KMS-11 (cell line): Measurements from ENCODE around the gene MPPED1.

Experiments
- H2AFZ ChIP-seq: fragments of 200-600 bp; sonication (generic); 2 replicates; pipeline ENCODE4 v1.6.1; 2016; ENCODE audit warnings: antibody characterized with exemption, mixed run types, low read depth
- H3K27ac ChIP-seq: fragments of 200-600 bp; sonication (generic); 2 replicates; pipeline ENCODE4 v1.6.1; 2016; ENCODE audit warnings: mild to moderate bottlenecking, mixed run types
- H3K27me3 ChIP-seq: fragments of 200-600 bp; sonication (generic); 2 replicates; pipeline ENCODE4 v1.6.1; 2017; ENCODE audit warnings: mild to moderate bottlenecking, low read depth, mixed run types, moderate library complexity; ENCODE audit not compliant: insufficient read depth
- H3K36me3 ChIP-seq: fragments of 200-600 bp; sonication (generic); 2 replicates; pipeline ENCODE4 v1.6.1; 2017; ENCODE audit warnings: mild to moderate bottlenecking, mixed run types; ENCODE audit not compliant: insufficient read depth
- H3K4me1 ChIP-seq: fragments of 200-600 bp; sonication (generic); 2 replicates; pipeline ENCODE4 v1.6.1; 2016; ENCODE audit warnings: mild to moderate bottlenecking, low read depth, mixed run types; ENCODE audit not compliant: poor library complexity, severe bottlenecking
- H3K4me2 ChIP-seq: fragments of 200-600 bp; sonication (generic); 2 replicates; pipeline ENCODE4 v1.7.0; 2016; ENCODE audit warnings: mild to moderate bottlenecking, mixed run types
- H3K4me3 ChIP-seq: fragments of 200-600 bp; sonication (generic); IDR thresholded peaks from 2 replicates; pipeline ENCODE4 v1.6.1; 2017; ENCODE audit warnings: low read depth, low read length, mixed read lengths; ENCODE audit not compliant: insufficient read depth
- H3K79me2 ChIP-seq: fragments of 200-600 bp; sonication (generic); 2 replicates; pipeline ENCODE4 v1.6.1; 2016; ENCODE audit warnings: low read depth, mixed run types; ENCODE audit not compliant: insufficient read depth
- H3K9ac ChIP-seq: fragments of 200-600 bp; sonication (generic); 2 replicates; pipeline ENCODE4 v1.6.1; 2016; ENCODE audit warnings: mild to moderate bottlenecking, mixed run types
- H4K20me1 ChIP-seq: fragments of 200-600 bp; sonication (generic); 2 replicates; pipeline ENCODE4 v1.6.1; 2016; ENCODE audit warnings: mild to moderate bottlenecking, mixed run types; ENCODE audit not compliant: insufficient read depth
- CTCF ChIP-seq: fragments of 200-600 bp; sonication (generic); conservative IDR thresholded peaks from 2 replicates; pipeline ENCODE4 v1.6.1; 2017; ENCODE audit warnings: low read depth, mild to moderate bottlenecking, antibody characterized with exemption, low read length, moderate library complexity, mixed read lengths

The MPPED1 gene

GRCh38 chr22:43433451-43434274 is 21.8 kb downstream of the MPPED1 start:
- Histone ChIP-seq H2AFZ (no peak overlapping the region), H4K20me1 (no peaks in the 10 kb centered on the region), H3K4me2 (no peak overlapping the region), H3K4me1 (no peaks in the 10 kb centered on the region), H3K79me2 (no peaks in the 10 kb centered on the region), H3K9ac (no peak overlapping the region), H3K27me3 (peaks cover 43% of the 10 kb centered on the region), H3K36me3 (no peaks in the 10 kb centered on the region), H3K4me3 (no peak overlapping the region), H3K27ac (no peak overlapping the region)
- TF ChIP-seq CTCF = no peak

- H3K27ac ChIP-seq = no peak overlapping the region
- no peak overlapping the region for H2AFZ ChIP-seq
- H3K36me3 ChIP-seq = no peaks in the 10 kb centered on the region
- H3K4me3 ChIP-seq = no peak overlapping the region
- no peaks in the 10 kb centered on the region for H3K79me2 ChIP-seq
- no peak overlapping the region for H3K4me2 ChIP-seq
- H3K27me3 ChIP-seq = peaks cover 44% of the 10 kb centered on the region
- no peaks in the 10 kb centered on the region for H4K20me1 ChIP-seq
- no peak overlapping the region for H3K9ac ChIP-seq
- no peak for TF ChIP-seq CTCF
- H3K4me1 ChIP-seq = no peaks in the 10 kb centered on the region
These were observed 22.6 kb downstream of the MPPED1 start for GRCh38 chr22:43434275-43434927.

GRCh38 chr22:43434928-43435311 is 23.1 kb downstream of the MPPED1 start:
- no peaks in the 10 kb centered on the region for H3K36me3 ChIP-seq
- H4K20me1 ChIP-seq = no peaks in the 10 kb centered on the region
- no peak overlapping the region for H3K9ac ChIP-seq
- no peak for TF ChIP-seq CTCF
- no peak overlapping the region for H2AFZ ChIP-seq
- peaks cover 44% of the 10 kb centered on the region for H3K27me3 ChIP-seq
- no peak overlapping the region for H3K27ac ChIP-seq
- H3K4me1 ChIP-seq = no peaks in the 10 kb centered on the region
- H3K4me3 ChIP-seq = no peak overlapping the region
- no peaks in the 10 kb centered on the region for H3K79me2 ChIP-seq
- H3K4me2 ChIP-seq = no peak overlapping the region

- H3K4me1 ChIP-seq = no peaks in the 10 kb centered on the region
- H4K20me1 ChIP-seq = no peaks in the 10 kb centered on the region
- no peak overlapping the region for H3K4me2 ChIP-seq
- H3K27me3 ChIP-seq = peaks cover 39% of the 10 kb centered on the region
- TF ChIP-seq CTCF = no peak
- no peak overlapping the region for H3K9ac ChIP-seq
- H3K4me3 ChIP-seq = no peak overlapping the region
- H3K79me2 ChIP-seq = no peaks in the 10 kb centered on the region
- H3K27ac ChIP-seq = no peak overlapping the region
- H2AFZ ChIP-seq = no peak overlapping the region
- H3K36me3 ChIP-seq = no peaks in the 10 kb centered on the region
These were observed 24.3 kb downstream of the MPPED1 start for GRCh38 chr22:43435851-43436811.
